ENCODE data around the gene ENDOV.

ENDOV gene

DNA sequence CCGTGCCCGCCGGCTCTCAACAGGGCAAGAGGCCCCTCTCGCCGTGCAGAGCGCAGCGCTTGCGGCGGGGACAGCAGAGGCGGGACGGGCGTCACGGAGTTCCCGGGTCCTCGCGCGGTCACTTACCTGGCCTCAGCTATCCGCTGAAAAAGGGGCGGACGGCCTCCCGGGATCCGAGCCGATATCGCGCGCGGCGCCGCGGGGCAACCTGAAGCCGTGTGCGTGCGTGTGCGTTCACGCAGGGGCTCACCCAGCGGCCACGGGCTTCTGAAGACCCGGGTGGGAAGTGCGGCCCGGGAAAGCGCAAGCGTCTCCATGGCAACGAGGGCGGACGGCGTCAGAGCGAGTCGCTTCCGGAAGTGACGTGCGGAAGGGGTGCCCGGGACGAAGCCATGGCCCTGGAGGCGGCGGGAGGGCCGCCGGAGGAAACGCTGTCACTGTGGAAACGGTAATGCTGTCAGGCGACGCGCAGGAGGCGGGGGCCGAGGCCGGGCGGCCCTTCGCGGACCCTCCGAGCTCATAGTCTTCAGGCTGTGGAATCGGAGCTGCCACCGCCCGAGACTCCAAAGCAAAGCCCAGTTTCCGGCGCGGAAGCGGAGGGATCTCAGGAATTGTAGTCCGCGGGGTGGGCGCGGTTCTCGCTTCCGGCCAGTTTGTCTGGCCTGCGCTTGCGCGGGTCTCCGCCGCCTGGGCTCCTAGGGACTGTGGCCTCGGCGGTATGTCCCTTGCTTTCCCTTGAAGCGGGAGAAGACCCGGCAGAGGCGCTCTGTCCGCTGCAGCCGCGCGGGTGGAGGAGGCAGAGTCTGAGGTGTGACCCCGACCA, at the start of gene ENDOV:
Gene ENDOV (plus strand): TSS at position 365 of the 823 bp plus-strand sequence. CDS start 28 bp downstream, at position 393.
- peak within 1 kb of the TSS; percentile 89 for H3K4me3 ChIP-seq (ENCODE audit: low read depth, low read length)

GRCh38 chr17:80365983-80366382, 49.0 kb upstream of the ENDOV start:
- no peak overlapping the region for H3K4me3 ChIP-seq (ENCODE audit: low read depth, low read length)

GRCh38 chr17:80367503-80367902, 47.5 kb upstream of the ENDOV start:
- H3K4me3 ChIP-seq (ENCODE audit: low read depth, low read length), result no peak overlapping the region

- H3K4me3 ChIP-seq (ENCODE audit: low read depth, low read length), result no peak overlapping the region
Measured at GRCh38 chr17:80371196-80371595, 43.8 kb upstream of the ENDOV start.

- H3K4me3 ChIP-seq (ENCODE audit: low read depth, low read length), result no peak overlapping the region
Measured at GRCh38 chr17:80372456-80372855, 42.5 kb upstream of the ENDOV start.

DNA sequence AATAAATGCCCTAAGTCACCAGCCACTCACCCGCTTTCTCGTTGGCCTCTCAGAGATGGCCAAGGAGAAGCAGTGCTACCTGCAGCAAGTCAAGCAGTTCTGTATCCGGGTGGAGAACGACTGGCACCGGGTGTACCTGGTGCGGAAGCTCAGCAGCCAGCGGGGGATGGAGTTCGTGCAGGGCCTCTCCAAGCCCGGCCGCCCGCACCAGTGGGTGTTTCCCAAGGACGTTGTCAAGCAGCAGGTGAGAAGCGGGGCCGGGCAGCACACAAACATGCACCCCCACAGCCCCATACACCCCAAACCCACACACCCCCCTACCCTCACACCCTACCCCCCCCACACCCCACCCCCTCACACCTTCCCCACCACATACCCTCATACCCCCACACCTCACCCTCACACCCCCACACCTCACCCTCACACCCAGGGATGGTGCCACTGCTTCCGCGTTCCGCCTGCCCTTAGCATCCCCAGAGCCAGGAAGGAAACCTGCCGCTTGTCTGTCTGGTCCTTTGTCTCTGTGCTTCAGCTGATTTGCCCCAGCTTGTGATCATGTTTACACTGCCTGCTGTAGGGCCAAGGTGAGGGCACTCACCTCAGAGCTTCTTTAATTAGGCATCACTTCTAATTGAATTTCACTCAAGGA, 41.9 kb upstream of the ENDOV start:
- no peak overlapping the region for H3K4me3 ChIP-seq (ENCODE audit: low read depth, low read length)

DNA sequence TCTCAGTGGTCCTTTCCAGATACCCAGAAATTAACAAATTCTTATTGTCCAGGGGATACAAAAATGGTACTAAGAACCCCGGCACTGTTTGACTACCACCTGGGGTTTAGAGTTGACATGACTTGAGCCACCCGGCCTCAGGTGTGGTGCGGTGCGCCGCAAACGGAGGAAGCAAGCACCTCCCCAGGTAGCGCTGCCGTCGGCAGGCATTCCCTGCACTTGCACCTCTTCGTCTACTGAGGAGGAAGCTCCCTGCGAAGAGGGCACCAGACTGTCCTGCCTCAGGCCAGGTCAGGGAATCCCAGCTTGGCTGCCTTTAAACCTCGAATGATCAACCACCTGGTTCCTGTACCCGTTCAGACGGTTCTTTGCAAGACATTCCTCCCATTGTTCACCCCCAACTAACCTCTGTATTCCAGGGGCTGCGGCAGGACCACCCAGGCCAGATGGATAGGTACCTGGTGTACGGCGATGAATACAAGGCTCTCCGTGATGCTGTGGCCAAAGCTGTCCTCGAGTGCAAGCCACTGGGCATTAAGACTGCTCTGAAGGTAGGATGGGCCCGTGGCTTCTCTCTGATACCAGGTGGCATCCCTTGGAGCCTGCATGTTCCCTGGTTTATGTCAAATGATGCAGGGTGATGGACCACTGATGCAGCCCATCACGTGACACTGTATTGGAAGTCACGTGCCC, 40.8 kb upstream of the ENDOV start:
- no peak overlapping the region for H3K4me3 ChIP-seq (ENCODE audit: low read depth, low read length)

DNA sequence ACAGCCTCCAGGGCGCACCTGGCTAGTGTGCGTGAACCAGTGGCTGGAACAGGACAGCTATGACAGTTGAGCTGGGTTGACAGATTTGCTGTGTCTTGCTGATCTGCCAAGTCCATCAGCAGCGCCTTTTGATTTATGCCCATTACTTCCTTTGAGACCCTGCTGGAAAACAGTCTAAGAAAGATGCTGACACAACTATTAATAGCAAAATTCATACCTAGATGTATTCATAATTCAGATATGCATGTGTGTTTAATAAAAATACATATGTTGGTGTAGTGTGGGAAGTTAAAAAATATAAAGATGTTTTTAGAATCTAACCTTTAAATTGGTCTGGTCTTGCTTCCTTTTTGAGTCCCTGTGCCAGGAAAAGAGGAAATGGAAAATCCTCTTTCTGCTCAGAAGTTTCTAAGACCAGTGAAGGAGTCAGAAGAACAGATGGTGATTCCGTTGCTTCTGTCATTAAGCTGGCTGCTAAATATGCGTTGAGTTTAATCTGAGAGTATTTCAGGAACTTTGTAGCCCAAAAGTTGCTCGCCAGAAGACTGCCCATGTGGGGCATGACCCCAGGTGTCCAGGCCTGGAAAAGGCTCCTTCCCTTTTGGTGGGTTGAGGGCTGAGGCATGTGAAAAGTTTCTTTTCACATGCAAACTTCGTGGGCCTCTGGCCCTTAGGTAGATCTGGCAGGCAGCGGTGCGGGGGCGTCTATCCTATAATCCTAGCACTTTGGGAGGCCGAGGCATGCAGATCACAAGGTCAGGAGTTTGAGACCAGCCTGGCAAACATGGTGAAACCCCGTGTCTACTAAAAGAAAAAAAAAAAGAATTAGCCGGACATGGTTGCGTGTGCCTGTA, 40.0 kb upstream of the ENDOV start:
- no peak overlapping the region for H3K4me3 ChIP-seq (ENCODE audit: low read depth, low read length)

- no peak overlapping the region for H3K4me3 ChIP-seq (ENCODE audit: low read depth, low read length)
Measured at GRCh38 chr17:80376531-80376930, 38.4 kb upstream of the ENDOV start.

GRCh38 chr17:80377798-80378197, 37.2 kb upstream of the ENDOV start:
- H3K4me3 ChIP-seq (ENCODE audit: low read depth, low read length), result no peak overlapping the region

DNA sequence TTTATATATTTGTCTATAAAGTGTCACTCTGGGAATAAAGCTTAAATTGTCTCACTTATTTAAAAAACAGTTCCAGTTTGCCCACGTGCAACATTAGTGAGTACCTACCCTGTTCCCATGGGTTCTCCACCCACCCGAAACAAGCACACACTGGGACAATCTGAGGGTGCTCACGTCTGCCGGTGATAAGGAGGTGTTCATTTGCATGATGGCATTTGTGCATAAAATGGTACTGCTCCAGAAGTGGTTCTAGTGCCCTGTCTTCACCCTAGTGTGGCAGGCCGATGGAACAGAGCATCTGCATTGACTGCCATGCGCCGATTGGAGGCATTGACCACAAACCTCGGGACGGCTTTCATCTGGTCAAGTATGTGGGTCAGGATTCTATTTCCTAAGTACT, 35.6 kb upstream of the ENDOV start:
- H3K4me3 ChIP-seq (ENCODE audit: low read depth, low read length), result no peak overlapping the region

GRCh38 chr17:80380068-80380467, 34.9 kb upstream of the ENDOV start:
- no peak overlapping the region for H3K4me3 ChIP-seq (ENCODE audit: low read depth, low read length)

- H3K4me3 ChIP-seq (ENCODE audit: low read depth, low read length), result no peak overlapping the region
Measured at GRCh38 chr17:80380555-80381002, 34.4 kb upstream of the ENDOV start.

DNA sequence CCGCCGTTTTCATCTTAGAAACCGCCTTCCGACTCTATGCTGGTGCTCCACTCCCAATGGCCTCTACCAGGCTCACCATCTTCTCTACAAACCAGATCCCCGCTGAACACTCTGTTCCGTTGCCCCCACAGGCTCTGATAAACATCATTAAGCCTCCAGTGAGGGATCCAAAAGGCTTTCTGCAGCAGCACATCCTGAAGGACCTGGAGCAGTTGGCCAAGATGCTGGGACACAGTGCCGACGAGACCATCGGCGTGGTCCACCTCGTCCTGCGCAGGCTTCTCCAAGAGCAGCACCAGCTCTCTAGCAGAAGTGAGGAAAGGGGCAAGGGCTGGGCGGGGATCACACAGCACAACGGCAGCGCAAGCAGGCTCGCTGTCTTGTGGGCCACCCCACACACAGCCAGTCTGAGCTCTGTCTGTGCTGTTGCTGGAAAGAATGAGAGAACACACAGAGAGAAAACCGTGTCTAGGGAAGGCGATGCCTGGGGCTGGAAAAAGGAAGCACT, 33.5 kb upstream of the ENDOV start:
- H3K4me3 ChIP-seq (ENCODE audit: low read depth, low read length), result no peak overlapping the region

DNA sequence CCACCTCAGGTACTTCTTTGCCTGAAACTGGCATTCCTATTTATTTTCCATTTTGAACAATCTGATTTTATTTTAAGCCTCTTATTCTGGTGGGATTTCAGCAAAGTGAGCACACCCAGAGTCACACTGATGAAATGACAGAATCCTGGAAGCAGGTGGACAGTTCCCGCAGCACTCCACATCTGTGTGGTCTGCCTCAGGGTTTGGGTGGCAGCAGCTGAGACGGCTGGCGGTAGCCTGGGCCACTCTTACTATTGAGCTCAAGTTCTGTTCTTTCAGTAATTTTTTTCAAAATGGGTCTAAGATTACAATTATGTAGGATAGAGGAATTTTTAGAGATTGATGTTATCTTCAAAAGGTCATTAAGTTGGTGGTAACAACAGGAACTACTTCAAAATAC, 32.5 kb upstream of the ENDOV start:
- H3K4me3 ChIP-seq (ENCODE audit: low read depth, low read length), result no peak overlapping the region

DNA sequence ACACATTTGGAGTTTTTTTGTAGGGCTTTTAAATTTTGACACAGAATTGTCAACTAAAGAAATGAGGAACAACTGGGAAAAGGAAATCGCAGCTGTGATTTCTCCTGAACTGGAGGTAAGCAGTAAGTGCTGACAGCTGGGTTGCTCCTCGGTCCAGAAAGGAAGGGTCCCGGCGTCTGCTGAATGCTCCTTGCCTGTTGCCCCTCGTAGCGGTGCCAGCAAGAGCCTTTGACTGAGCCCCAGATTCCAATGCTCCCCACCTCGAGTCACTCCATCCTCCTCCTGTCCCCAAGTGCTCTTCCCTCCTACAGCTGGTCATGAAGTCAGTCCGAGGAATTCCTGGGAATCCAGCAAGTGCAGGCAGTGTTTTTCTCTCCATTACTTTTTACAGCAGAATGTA, 32.0 kb upstream of the ENDOV start:
- H3K4me3 ChIP-seq (ENCODE audit: low read depth, low read length), result no peak overlapping the region

- no peak overlapping the region for H3K4me3 ChIP-seq (ENCODE audit: low read depth, low read length)
Measured at GRCh38 chr17:80384078-80384960, 30.6 kb upstream of the ENDOV start.

GRCh38 chr17:80385046-80385445, 29.9 kb upstream of the ENDOV start:
- H3K4me3 ChIP-seq (ENCODE audit: low read depth, low read length), result no peak overlapping the region

DNA sequence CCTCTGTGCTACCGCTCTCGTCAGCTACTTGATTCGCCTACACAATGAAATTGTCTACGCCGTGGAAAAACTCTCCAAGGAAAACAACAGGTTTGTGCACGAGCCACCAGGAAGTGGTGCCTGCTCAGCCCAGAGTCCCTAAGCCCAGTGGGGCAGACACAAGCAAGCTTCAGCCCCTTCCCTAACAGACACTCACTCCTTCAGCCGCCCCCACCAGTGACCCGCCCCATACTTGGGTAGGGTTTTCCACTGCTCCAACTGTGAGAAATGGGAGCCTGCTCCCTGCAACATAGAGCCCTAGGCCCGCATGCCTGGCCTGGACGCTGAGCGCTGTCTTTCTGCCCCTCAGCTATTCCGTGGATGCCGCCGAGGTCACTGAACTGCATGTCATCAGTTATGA, 28.6 kb upstream of the ENDOV start:
- no peak overlapping the region for H3K4me3 ChIP-seq (ENCODE audit: low read depth, low read length)

- no peak overlapping the region for H3K4me3 ChIP-seq (ENCODE audit: low read depth, low read length)
Measured at GRCh38 chr17:80387071-80387470, 27.9 kb upstream of the ENDOV start.
